GM23338 (cell line): Measurements from ENCODE around the gene LYL1. TPM values are rescaled to one million over a fixed set of nuclear protein-coding genes. Genes with fewer than 3 reads are reported as not detected.
A peak's percentile ranks its signal among the peaks of the same experiment; 100 is the strongest.

ENCODE experiments used
- ATAC-seq: fragments of 200-7000 bp; cut with Tn5 transposase; 3 replicates; pipeline ENCODE4 v1.9.1; 2020
- DNase-seq: peaks from one replicate; pipeline ENCODE4 v3.0.0-alpha.2; 2015; ENCODE audit warnings: low spot score
- H2AFZ ChIP-seq: fragments of 200-600 bp; sonication (generic); 2 replicates; pipeline ENCODE4 v1.8.0; 2016; ENCODE audit warnings: antibody characterized with exemption, mild to moderate bottlenecking, moderate library complexity
- H3F3A ChIP-seq: fragments of 200-600 bp; sonication (generic); replicated peaks from 2 replicates; pipeline ENCODE4 v1.8.0; 2017; ENCODE audit warnings: antibody characterized with exemption, mixed run types, low read depth
- H3K27ac ChIP-seq: fragments of 200-600 bp; sonication (generic); 2 replicates; pipeline ENCODE4 v1.6.1; 2016; ENCODE audit warnings: low read depth
- H3K27me3 ChIP-seq: fragments of 200-600 bp; sonication (generic); 2 replicates; pipeline ENCODE4 v1.8.0; 2016; ENCODE audit warnings: mild to moderate bottlenecking, mixed run types, moderate library complexity; ENCODE audit not compliant: insufficient read depth
- H3K36me3 ChIP-seq: fragments of 200-600 bp; sonication (generic); 2 replicates; pipeline ENCODE4 v1.8.0; 2016; ENCODE audit warnings: mild to moderate bottlenecking; ENCODE audit not compliant: insufficient read depth
- H3K4me1 ChIP-seq: fragments of 200-600 bp; sonication (generic); 2 replicates; pipeline ENCODE4 v1.8.0; 2016; ENCODE audit warnings: mild to moderate bottlenecking, moderate library complexity; ENCODE audit not compliant: insufficient read depth
- H3K4me2 ChIP-seq: fragments of 200-600 bp; sonication (generic); 2 replicates; pipeline ENCODE4 v1.7.1; 2017; ENCODE audit warnings: mixed run types
- H3K4me3 ChIP-seq: fragments of 200-600 bp; sonication (generic); 2 replicates; pipeline ENCODE4 v1.6.1; 2016; ENCODE audit warnings: mixed run types
- H3K79me2 ChIP-seq: fragments of 200-600 bp; sonication (generic); replicated peaks from 2 replicates; pipeline ENCODE4 v1.8.0; 2017; ENCODE audit warnings: mild to moderate bottlenecking; ENCODE audit not compliant: insufficient read depth
- H3K9me2 ChIP-seq: fragments of 200-600 bp; sonication (generic); 2 replicates; pipeline ENCODE4 v1.8.0; 2017; ENCODE audit not compliant: insufficient read depth
- H4K20me1 ChIP-seq: fragments of 200-600 bp; sonication (generic); replicated peaks from 2 replicates; pipeline ENCODE4 v1.8.0; 2017; ENCODE audit warnings: mild to moderate bottlenecking; ENCODE audit not compliant: insufficient read depth
- H3K27ac Mint-ChIP-seq: 2 replicates; pipeline ENCODE4 v1.8.0; 2020; ENCODE audit warnings: inconsistent platforms, mild to moderate bottlenecking, moderate library complexity, mixed read lengths
- H3K27me3 Mint-ChIP-seq: 3 replicates; pipeline ENCODE4 v1.8.0; 2022; ENCODE audit warnings: low read depth, mild to moderate bottlenecking, moderate library complexity, mixed read lengths, inconsistent platforms; ENCODE audit not compliant: insufficient read depth, poor library complexity
- H3K36me3 Mint-ChIP-seq: 3 replicates; pipeline ENCODE4 v1.8.0; 2021; ENCODE audit warnings: low read depth, mild to moderate bottlenecking, inconsistent platforms, moderate library complexity, mixed read lengths
- H3K4me1 Mint-ChIP-seq: 3 replicates; pipeline ENCODE4 v1.8.0; 2020; ENCODE audit warnings: mild to moderate bottlenecking, inconsistent platforms, mixed read lengths
- H3K4me3 Mint-ChIP-seq: 3 replicates; pipeline ENCODE4 v1.8.0; 2021; ENCODE audit warnings: moderate library complexity, mild to moderate bottlenecking, inconsistent platforms, mixed read lengths
- H3K9me3 Mint-ChIP-seq: 3 replicates; pipeline ENCODE4 v1.8.0; 2020; ENCODE audit warnings: moderate library complexity, mild to moderate bottlenecking, inconsistent platforms, mixed read lengths
- CREB1 ChIP-seq: fragments of 250-450 bp; sonication (Bioruptor Pico); IDR thresholded peaks from 2 replicates; pipeline ENCODE4 v1.5.0; 2020; ENCODE audit warnings: low read depth, mild to moderate bottlenecking, moderate library complexity
- CTCF ChIP-seq, 2 experiments: fragments of 200-600 bp in 1 of 2; sonication (generic) in 1 of 2; conservative IDR thresholded peaks; 2 replicates each; pipeline versions ENCODE4 v1.5.1 to v1.6.1; 2016 to 2017; ENCODE audit warnings: antibody characterized with exemption in 2 of 2, low read depth in 2 of 2, mild to moderate bottlenecking in 2 of 2, moderate library complexity in 1 of 2
- EZH2 ChIP-seq: fragments of 200-600 bp; sonication (generic); IDR thresholded peaks from one replicate; pipeline ENCODE4 v1.8.0; 2017; ENCODE audit warnings: antibody characterized with exemption, mild to moderate bottlenecking, low read depth; ENCODE audit not compliant: unreplicated experiment
- JUNB ChIP-seq: IDR thresholded peaks from one replicate; pipeline ENCODE4 v1.6.1; 2016; ENCODE audit warnings: antibody characterized with exemption; ENCODE audit not compliant: unreplicated experiment
- STAT1 ChIP-seq: IDR thresholded peaks from one replicate; pipeline ENCODE4 v1.6.1; 2016; ENCODE audit warnings: antibody characterized with exemption; ENCODE audit not compliant: unreplicated experiment
- ZNF331 ChIP-seq: fragments of 250-450 bp; sonication (Bioruptor Pico); IDR thresholded peaks from 2 replicates; pipeline ENCODE4 v1.5.0; 2020; ENCODE audit warnings: low read depth, mild to moderate bottlenecking, moderate library complexity
- ZNF462 ChIP-seq: fragments of 250-450 bp; sonication (Bioruptor Pico); IDR thresholded peaks from 2 replicates; pipeline ENCODE4 v1.5.0; 2020; ENCODE audit warnings: mild to moderate bottlenecking, moderate library complexity
- polyA plus RNA-seq: library from polyadenylated mRNA; unstranded; fragments of >200 nt; fragmentation: Nextera tagmentation; extraction: Ambion mirVana; gene quantifications from 2 replicates; pipeline ENCODE4 v1.2.1, GENCODE V29; 2016
- total RNA-seq: library from RNA; depleted of rRNA; stranded (reverse); fragments of >200 nt; shearing (Covaris generic); gene quantifications from 2 replicates; pipeline ENCODE4 v1.2.3, GENCODE V29; 2014

LYL1 gene
- total and polyA plus RNA-seq, 2 experiments from 2014 or later: 1.2 to 2.2 TPM

GRCh38 chr19:13103581-13104359 is 1.1 kb upstream of the LYL1 start (continued):
- no peak for TF ChIP-seq ZNF462 (CRISPR knock-in tag)

GRCh38 chr19:13102416-13102665 is 317 bp downstream of the LYL1 start:
- peak overlapping the region; percentile 23; the same call in 1 of the 3 replicates for H3K4me3 Mint-ChIP-seq
- TF ChIP-seq CTCF (conservative IDR thresholded peaks at IDR 0.05; ENCODE audit: low read depth in 2 of 2): no peak
- no peak for TF ChIP-seq CREB1 (CRISPR knock-in tag)
- no peak for TF ChIP-seq EZH2
- TF ChIP-seq STAT1: no peak
- TF ChIP-seq ZNF331 (CRISPR knock-in tag): no peak
- no peak for TF ChIP-seq ZNF462 (CRISPR knock-in tag)
- no peak for TF ChIP-seq JUNB

More at GRCh38 chr19:13102416-13102665, 317 bp downstream of the LYL1 start:
- Mint-ChIP-seq H3K4me1 (peaks cover 9% of the 10 kb centered on the region; the same call in 2 of the 3 replicates), H3K36me3 (peaks cover 3% of the 10 kb centered on the region), H3K27ac (no peak overlapping the region), H3K9me3 (no peaks in the 10 kb centered on the region), H3K27me3 (peaks cover 47% of the 10 kb centered on the region)
- H3K27ac ChIP-seq: no peak overlapping the region
- H3K4me2 ChIP-seq: peak overlapping the region; percentile 83
- ATAC-seq (peak; percentile 10), DNase-seq (no peak)
- H4K20me1 ChIP-seq: peaks cover 5% of the 10 kb centered on the region; the same call in 1 of the 2 replicates
- peaks cover 25% of the 10 kb centered on the region for H3K4me1 ChIP-seq
- peaks cover 54% of the 10 kb centered on the region for H3K27me3 ChIP-seq
- H3K79me2 ChIP-seq: no peaks in the 10 kb centered on the region
- H3K4me3 ChIP-seq: peak overlapping the region; percentile 56
- no peaks in the 10 kb centered on the region for H3K36me3 ChIP-seq
- H3K9me2 ChIP-seq: no peaks in the 10 kb centered on the region
- H2AFZ ChIP-seq: peak overlapping the region; percentile 69
- H3F3A ChIP-seq: peaks cover 21% of the 10 kb centered on the region
